ENCODE data around the gene CHMP2B.

Gene CHMP2B

GRCh38 chr3:87227104-87227834 is at the start of gene CHMP2B:
Gene CHMP2B, plus strand, starts transcription at chr3:87227309. Its CDS starts 214 bp downstream, at chr3:87227523.
- peak; percentile 86 for DNase-seq

- DNase-seq: no peak
These were observed 47.5 kb upstream of the CHMP2B start for GRCh38 chr3:87179642-87180041.

- DNase-seq: no peak
These were observed 45.6 kb upstream of the CHMP2B start for GRCh38 chr3:87181551-87181950.

- no peak for DNase-seq
These were observed 45.1 kb upstream of the CHMP2B start for GRCh38 chr3:87182023-87182422.

- no peak for DNase-seq
These were observed 40.4 kb upstream of the CHMP2B start for GRCh38 chr3:87186608-87187159.

GRCh38 chr3:87191175-87191574 is 35.9 kb upstream of the CHMP2B start:
- no peak for DNase-seq

- no peak for DNase-seq
These were observed 35.5 kb upstream of the CHMP2B start for GRCh38 chr3:87191641-87192040.

- DNase-seq: no peak
These were observed 30.2 kb upstream of the CHMP2B start for GRCh38 chr3:87196879-87197278.

GRCh38 chr3:87197531-87197930 is 29.6 kb upstream of the CHMP2B start:
- DNase-seq: no peak

GRCh38 chr3:87198774-87199173 is 28.3 kb upstream of the CHMP2B start:
- DNase-seq: no peak

- no peak for DNase-seq
These were observed 27.5 kb upstream of the CHMP2B start for GRCh38 chr3:87199628-87200027.

GRCh38 chr3:87200060-87200647 is 27.0 kb upstream of the CHMP2B start:
- no peak for DNase-seq

GRCh38 chr3:87201727-87202126 is 25.4 kb upstream of the CHMP2B start:
- DNase-seq: no peak

- no peak for DNase-seq
These were observed 23.3 kb upstream of the CHMP2B start for GRCh38 chr3:87203809-87204208.

GRCh38 chr3:87206070-87206469 is 21.0 kb upstream of the CHMP2B start:
- DNase-seq: no peak

- DNase-seq: no peak
These were observed 20.5 kb upstream of the CHMP2B start for GRCh38 chr3:87206635-87207034.

- no peak for DNase-seq
These were observed 19.6 kb upstream of the CHMP2B start for GRCh38 chr3:87207460-87207859.

GRCh38 chr3:87209111-87209510 is 18.0 kb upstream of the CHMP2B start:
- DNase-seq: no peak

- DNase-seq: no peak
These were observed 8.5 kb upstream of the CHMP2B start for GRCh38 chr3:87218560-87218959.

GRCh38 chr3:87219611-87220010 is 7.5 kb upstream of the CHMP2B start:
- DNase-seq: no peak

- DNase-seq: peak; percentile 40
These were observed 1.4 kb upstream of the CHMP2B start for GRCh38 chr3:87225659-87226058.

GRCh38 chr3:87227835-87228144 is 681 bp downstream of the CHMP2B start:
- DNase-seq: no peak

GRCh38 chr3:87228316-87228715 is 1.2 kb downstream of the CHMP2B start:
- DNase-seq: no peak

- DNase-seq: no peak
These were observed 2.0 kb downstream of the CHMP2B start for GRCh38 chr3:87229113-87229512.

- DNase-seq: no peak
These were observed 6.7 kb downstream of the CHMP2B start for GRCh38 chr3:87233805-87234204.
